HG03066 (cell line): ENCODE measurements around the gene CTPS2.

ENCODE experiments used
- ATAC-seq: cut with Tn5 transposase; IDR thresholded peaks from one replicate; pipeline ENCODE4 v1.9.1; 2021; ENCODE audit warnings: low read depth; ENCODE audit not compliant: unreplicated experiment

Gene CTPS2

GRCh38 chrX:16573781-16574180 lies 138.7 kb downstream of the CTPS2 start:
- ATAC-seq: no peak

- no peak for ATAC-seq
Measured at GRCh38 chrX:16567681-16568080, 144.8 kb downstream of the CTPS2 start.

GRCh38 chrX:16566571-16566970 lies 145.9 kb downstream of the CTPS2 start:
- ATAC-seq: no peak

- ATAC-seq: no peak
Measured at GRCh38 chrX:16560173-16560572, 152.3 kb downstream of the CTPS2 start.

- no peak for ATAC-seq
Measured at GRCh38 chrX:16559206-16559619, 153.3 kb downstream of the CTPS2 start.

GRCh38 chrX:16558489-16558888 lies 154.0 kb downstream of the CTPS2 start:
- no peak for ATAC-seq

- no peak for ATAC-seq
Measured at GRCh38 chrX:16552546-16552945, 159.9 kb downstream of the CTPS2 start.

GRCh38 chrX:16547644-16548043 lies 164.8 kb downstream of the CTPS2 start:
- no peak for ATAC-seq

- ATAC-seq: no peak
Measured at GRCh38 chrX:16544969-16545368, 167.5 kb downstream of the CTPS2 start.
